ACC112 (cell line): ENCODE measurements around the gene CERS6.

ENCODE experiments used
- H2AFZ ChIP-seq: fragments of 200-600 bp; sonication (generic); one replicate; pipeline ENCODE4 v1.6.0; 2017; ENCODE audit warnings: antibody characterized with exemption, low read length; ENCODE audit not compliant: unreplicated experiment
- H3K27ac ChIP-seq: fragments of 200-600 bp; sonication (generic); 2 replicates; pipeline ENCODE4 v1.5.1; 2014; ENCODE audit warnings: low read depth, mild to moderate bottlenecking, antibody characterized with exemption, low read length, moderate library complexity
- H3K27me3 ChIP-seq: fragments of 200-600 bp; sonication (generic); 2 replicates; pipeline ENCODE4 v1.6.1; 2014; ENCODE audit warnings: mild to moderate bottlenecking, antibody characterized with exemption, low read length, moderate library complexity, mixed read lengths; ENCODE audit not compliant: insufficient read depth
- H3K36me3 ChIP-seq: fragments of 200-600 bp; sonication (generic); 2 replicates; pipeline ENCODE4 v1.6.1; 2016; ENCODE audit warnings: mild to moderate bottlenecking, antibody characterized with exemption, low read length, moderate library complexity, mixed read lengths; ENCODE audit not compliant: insufficient read depth
- H3K4me1 ChIP-seq: fragments of 200-600 bp; sonication (generic); one replicate; pipeline ENCODE4 v1.6.1; 2016; ENCODE audit warnings: low read length, mixed read lengths; ENCODE audit not compliant: insufficient read depth, unreplicated experiment, control insufficient read depth
- H3K4me3 ChIP-seq: fragments of 200-600 bp; sonication (generic); 2 replicates; pipeline ENCODE4 v1.5.1; 2014; ENCODE audit warnings: mild to moderate bottlenecking, low read depth, low read length
- H3K79me2 ChIP-seq: fragments of 200-600 bp; sonication (generic); one replicate; pipeline ENCODE4 v1.6.0; 2016; ENCODE audit warnings: low read length; ENCODE audit not compliant: control insufficient read depth, unreplicated experiment, insufficient read depth

CERS6 gene

GRCh38 chr2:168529900-168530561 lies 74.0 kb downstream of the CERS6 start:
- H3K79me2 ChIP-seq, result peaks cover 58% of the 10 kb centered on the region
- H3K27ac ChIP-seq, result peak overlapping the region; percentile 63
- 0 out of 2 replicates have a peak overlapping the region, but pooled peaks have one; percentile 1 for H3K4me3 ChIP-seq
- no peak overlapping the region for H2AFZ ChIP-seq
- peaks cover 60% of the 10 kb centered on the region for H3K4me1 ChIP-seq
- no peaks in the 10 kb centered on the region for H3K36me3 ChIP-seq
- H3K27me3 ChIP-seq, result no peaks in the 10 kb centered on the region

- peaks cover 58% of the 10 kb centered on the region for H3K4me1 ChIP-seq
- H3K27me3 ChIP-seq, result no peaks in the 10 kb centered on the region
- no peak overlapping the region for H3K4me3 ChIP-seq
- H2AFZ ChIP-seq, result no peak overlapping the region
- H3K36me3 ChIP-seq, result no peaks in the 10 kb centered on the region
- H3K79me2 ChIP-seq, result peaks cover 65% of the 10 kb centered on the region
- H3K27ac ChIP-seq, result peak overlapping the region; percentile 63
Measured at GRCh38 chr2:168530982-168531622, 75.0 kb downstream of the CERS6 start.

GRCh38 chr2:168534926-168535325 lies 78.9 kb downstream of the CERS6 start:
- Histone ChIP-seq H3K27ac (no peak overlapping the region), H3K4me1 (peaks cover 48% of the 10 kb centered on the region), H3K4me3 (no peak overlapping the region), H2AFZ (no peak overlapping the region), H3K36me3 (peaks cover 6% of the 10 kb centered on the region), H3K27me3 (no peaks in the 10 kb centered on the region), H3K79me2 (peaks cover 53% of the 10 kb centered on the region)

- no peaks in the 10 kb centered on the region for H3K27me3 ChIP-seq
- peaks cover 36% of the 10 kb centered on the region for H3K4me1 ChIP-seq
- peaks cover 48% of the 10 kb centered on the region for H3K79me2 ChIP-seq
- H2AFZ ChIP-seq, result no peak overlapping the region
- no peak overlapping the region for H3K4me3 ChIP-seq
- peak overlapping the region; percentile 19; the same call in 1 of the 2 replicates for H3K27ac ChIP-seq
- peaks cover 11% of the 10 kb centered on the region for H3K36me3 ChIP-seq
Measured at GRCh38 chr2:168536925-168537466, 80.9 kb downstream of the CERS6 start.

- H3K27ac ChIP-seq, result no peak overlapping the region
- peaks cover 11% of the 10 kb centered on the region for H3K36me3 ChIP-seq
- no peak overlapping the region for H2AFZ ChIP-seq
- H3K4me3 ChIP-seq, result no peak overlapping the region
- no peaks in the 10 kb centered on the region for H3K27me3 ChIP-seq
- H3K79me2 ChIP-seq, result peaks cover 47% of the 10 kb centered on the region
- peaks cover 33% of the 10 kb centered on the region for H3K4me1 ChIP-seq
Measured at GRCh38 chr2:168538133-168538532, 82.1 kb downstream of the CERS6 start.

GRCh38 chr2:168538534-168538933 lies 82.5 kb downstream of the CERS6 start:
- Histone ChIP-seq H3K36me3 (peaks cover 11% of the 10 kb centered on the region), H3K4me1 (peaks cover 33% of the 10 kb centered on the region), H3K79me2 (peaks cover 49% of the 10 kb centered on the region), H3K27ac (no peak overlapping the region), H3K27me3 (no peaks in the 10 kb centered on the region), H3K4me3 (no peak overlapping the region), H2AFZ (no peak overlapping the region)

GRCh38 chr2:168539945-168540344 lies 83.9 kb downstream of the CERS6 start:
- Histone ChIP-seq H3K36me3 (peaks cover 11% of the 10 kb centered on the region), H3K27me3 (no peaks in the 10 kb centered on the region), H3K79me2 (peaks cover 50% of the 10 kb centered on the region), H3K4me1 (peaks cover 33% of the 10 kb centered on the region), H3K4me3 (no peak overlapping the region), H2AFZ (no peak overlapping the region), H3K27ac (no peak overlapping the region)

- Histone ChIP-seq H3K27me3 (no peaks in the 10 kb centered on the region), H3K36me3 (peaks cover 11% of the 10 kb centered on the region), H3K4me3 (no peak overlapping the region), H2AFZ (no peak overlapping the region), H3K27ac (no peak overlapping the region), H3K4me1 (peaks cover 37% of the 10 kb centered on the region), H3K79me2 (peaks cover 42% of the 10 kb centered on the region)
Measured at GRCh38 chr2:168541858-168542257, 85.8 kb downstream of the CERS6 start.

- no peak overlapping the region for H3K4me3 ChIP-seq
- H3K36me3 ChIP-seq, result peaks cover 16% of the 10 kb centered on the region
Measured at GRCh38 chr2:168543037-168543436, 87.0 kb downstream of the CERS6 start.

GRCh38 chr2:168543935-168544334 lies 87.9 kb downstream of the CERS6 start:
- H3K27me3 ChIP-seq, result no peaks in the 10 kb centered on the region
- peaks cover 16% of the 10 kb centered on the region for H3K36me3 ChIP-seq
- peaks cover 19% of the 10 kb centered on the region for H3K4me1 ChIP-seq
- H2AFZ ChIP-seq, result no peak overlapping the region
- H3K4me3 ChIP-seq, result no peak overlapping the region
- peaks cover 29% of the 10 kb centered on the region for H3K79me2 ChIP-seq
- H3K27ac ChIP-seq, result no peak overlapping the region

More at GRCh38 chr2:168543037-168543436, 87.0 kb downstream of the CERS6 start:
- H3K79me2 ChIP-seq, result peaks cover 34% of the 10 kb centered on the region
- no peak overlapping the region for H3K27ac ChIP-seq
- no peaks in the 10 kb centered on the region for H3K27me3 ChIP-seq
- H2AFZ ChIP-seq, result no peak overlapping the region
- peaks cover 25% of the 10 kb centered on the region for H3K4me1 ChIP-seq
